Measurements from ENCODE around the gene CERKL.

- TF ChIP-seq POLR2AphosphoS5 (IDR thresholded peaks at IDR 0.05; ENCODE audit: low read depth, low read length), result no peak
- TF ChIP-seq POLR2A (IDR thresholded peaks at IDR 0.05; ENCODE audit: low read depth, low read length), result no peak
These were observed 13.7 kb upstream of the CERKL start for GRCh38 chr2:181670632-181671031.

Measured in GM12892 (cell line).